Fibroblast of villous mesenchyme (primary cell): ENCODE results near the gene LGI4. TPM values are rescaled to one million over a fixed set of nuclear protein-coding genes. Genes with fewer than 3 reads are reported as not detected.

Source experiments
- DNase-seq: peaks from one replicate; pipeline ENCODE4 v3.0.0-alpha.2; 2010; ENCODE audit warnings: low read depth
- H3K4me3 ChIP-seq: 2 replicates; pipeline ENCODE4 v1.5.1; 2011; ENCODE audit warnings: low read depth, mild to moderate bottlenecking, low read length
- total RNA-seq: library from RNA; depleted of rRNA; stranded (reverse); fragments of >200 nt; gene quantifications from 2 replicates; pipeline ENCODE4 v1.2.3, GENCODE V29; 2012
- TF ChIP-seq, protein P1 (sequence below): IDR thresholded peaks from 2 replicates; pipeline ENCODE4 v1.5.1; 2012; ENCODE audit warnings: low read depth, mild to moderate bottlenecking, low read length; ENCODE audit not compliant: insufficient read depth

Gene LGI4
- total RNA-seq, 1 donor, result not detected

GRCh38 chr19:35087393-35087792, 47.5 kb downstream of the LGI4 start:
- TF ChIP-seq, protein P1, sequence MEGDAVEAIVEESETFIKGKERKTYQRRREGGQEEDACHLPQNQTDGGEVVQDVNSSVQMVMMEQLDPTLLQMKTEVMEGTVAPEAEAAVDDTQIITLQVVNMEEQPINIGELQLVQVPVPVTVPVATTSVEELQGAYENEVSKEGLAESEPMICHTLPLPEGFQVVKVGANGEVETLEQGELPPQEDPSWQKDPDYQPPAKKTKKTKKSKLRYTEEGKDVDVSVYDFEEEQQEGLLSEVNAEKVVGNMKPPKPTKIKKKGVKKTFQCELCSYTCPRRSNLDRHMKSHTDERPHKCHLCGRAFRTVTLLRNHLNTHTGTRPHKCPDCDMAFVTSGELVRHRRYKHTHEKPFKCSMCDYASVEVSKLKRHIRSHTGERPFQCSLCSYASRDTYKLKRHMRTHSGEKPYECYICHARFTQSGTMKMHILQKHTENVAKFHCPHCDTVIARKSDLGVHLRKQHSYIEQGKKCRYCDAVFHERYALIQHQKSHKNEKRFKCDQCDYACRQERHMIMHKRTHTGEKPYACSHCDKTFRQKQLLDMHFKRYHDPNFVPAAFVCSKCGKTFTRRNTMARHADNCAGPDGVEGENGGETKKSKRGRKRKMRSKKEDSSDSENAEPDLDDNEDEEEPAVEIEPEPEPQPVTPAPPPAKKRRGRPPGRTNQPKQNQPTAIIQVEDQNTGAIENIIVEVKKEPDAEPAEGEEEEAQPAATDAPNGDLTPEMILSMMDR, result no peak
- no peak for DNase-seq

DNA sequence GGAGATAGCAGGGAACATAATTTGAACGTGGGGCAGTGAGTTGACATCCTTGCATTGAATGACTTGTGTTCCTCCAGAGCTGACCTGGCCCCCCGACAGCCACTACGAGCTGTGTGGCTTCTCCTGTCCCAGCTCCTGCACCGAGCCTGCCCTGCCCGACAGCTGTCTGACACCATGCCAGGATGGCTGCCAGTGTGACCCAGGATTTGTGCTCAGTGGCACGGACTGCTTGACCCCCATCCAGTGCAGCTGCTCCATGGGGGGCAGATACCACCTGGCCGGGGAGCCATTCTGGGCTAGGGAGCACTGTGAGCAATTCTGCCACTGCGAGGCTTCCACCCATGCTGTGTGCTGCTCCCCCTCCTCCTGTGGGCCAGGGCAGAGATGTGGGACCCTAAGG, 48.4 kb downstream of the LGI4 start:
- no peak for DNase-seq
- TF ChIP-seq, protein P1, result no peak

More at GRCh38 chr19:35087393-35087792, 47.5 kb downstream of the LGI4 start:
- no peak overlapping the region for H3K4me3 ChIP-seq

DNA sequence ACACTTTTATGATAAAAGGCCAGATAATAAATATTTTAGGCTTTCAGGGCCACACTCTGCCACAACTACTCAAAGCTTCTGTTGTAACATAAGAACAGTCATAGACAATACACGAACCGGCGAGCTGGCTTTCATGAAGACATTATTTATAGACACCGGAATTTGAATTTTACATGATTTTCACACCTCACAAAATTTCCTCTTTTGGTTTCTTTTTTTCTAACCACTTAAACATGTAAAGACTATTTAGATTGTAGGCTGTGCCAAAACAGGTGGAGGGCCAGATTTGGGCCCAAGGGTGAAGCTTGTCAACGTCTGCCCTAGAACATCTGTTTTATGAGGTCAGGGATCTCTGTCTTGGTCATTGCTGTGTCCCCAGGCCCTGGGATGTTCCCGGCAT, 48.9 kb downstream of the LGI4 start:
- no peak overlapping the region for H3K4me3 ChIP-seq
- TF ChIP-seq, protein P1, result no peak
- no peak for DNase-seq

More for the DNA sequence above, 48.4 kb downstream of the LGI4 start:
- H3K4me3 ChIP-seq, result no peak overlapping the region

- TF ChIP-seq, protein P1, result no peak
- H3K4me3 ChIP-seq, result no peak overlapping the region
- DNase-seq, result no peak
Measured at GRCh38 chr19:35084509-35084762, 50.4 kb downstream of the LGI4 start.

DNA sequence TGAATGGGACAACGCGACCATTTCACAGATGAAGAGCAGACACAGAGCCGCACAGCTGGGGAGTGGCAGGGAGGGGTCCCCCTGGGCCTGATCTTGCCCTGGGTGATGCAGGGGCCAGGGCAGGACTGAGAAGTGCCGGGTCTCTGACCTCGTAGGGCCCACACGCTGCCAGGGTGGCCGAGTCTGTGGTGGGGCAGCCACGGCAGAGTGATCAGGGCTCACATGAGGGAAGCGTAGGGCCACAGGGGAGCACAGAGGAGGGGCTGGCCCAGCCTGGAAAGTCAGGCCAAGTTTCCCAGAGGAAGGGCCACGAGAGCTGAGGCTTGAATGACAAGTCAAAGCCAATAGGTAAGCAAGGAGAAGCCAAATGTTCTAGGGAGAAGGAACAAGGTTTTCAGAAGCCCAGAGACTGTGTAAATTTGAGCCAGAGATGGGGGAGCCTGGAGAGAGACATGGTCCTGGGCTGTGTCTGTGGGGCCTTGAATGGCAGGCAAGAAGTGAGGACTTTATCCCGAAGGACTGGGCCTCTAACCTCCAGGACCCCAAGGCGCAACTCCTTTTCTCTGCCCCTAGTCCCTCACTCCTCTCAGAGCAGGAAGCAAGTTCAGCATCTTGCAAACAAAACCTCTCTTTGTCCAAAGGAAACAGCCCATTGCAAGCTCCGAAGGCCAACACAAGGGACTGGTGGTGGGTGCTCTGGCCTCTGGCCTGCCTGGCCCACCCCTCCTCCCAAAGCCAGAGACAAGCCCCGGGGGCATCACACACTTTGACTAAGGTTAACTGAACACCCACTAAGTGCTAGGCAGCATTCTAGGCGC, 51.0 kb downstream of the LGI4 start:
- TF ChIP-seq, protein P1, result no peak
- no peak for DNase-seq
- no peak overlapping the region for H3K4me3 ChIP-seq

- no peak overlapping the region for H3K4me3 ChIP-seq
- TF ChIP-seq, protein P1, result no peak
- no peak for DNase-seq
Measured at GRCh38 chr19:35081201-35081600, 53.7 kb downstream of the LGI4 start.

GRCh38 chr19:35080613-35081170, 54.2 kb downstream of the LGI4 start:
- no peak overlapping the region for H3K4me3 ChIP-seq
- no peak for DNase-seq
- TF ChIP-seq, protein P1, result no peak
